Activated T-cell treated with anti-CD3 and anti-CD28 coated beads, Interleukin-2, amount 50 U/mL, for 1 hour (primary cell): ENCODE data around the gene PRR11.
"Not testable (repeated sequence)": the region's sequence is repeated elsewhere in the genome, so short reads cannot be mapped to it uniquely, and the experiment has no call there.

Experiments used
- DNase-seq: peaks from one replicate; pipeline ENCODE4 v3.0.0-alpha.2; 2020

The PRR11 gene

GRCh38 chr17:59152925-59153324 is 2.6 kb upstream of the PRR11 start:
- no peak for DNase-seq

DNA sequence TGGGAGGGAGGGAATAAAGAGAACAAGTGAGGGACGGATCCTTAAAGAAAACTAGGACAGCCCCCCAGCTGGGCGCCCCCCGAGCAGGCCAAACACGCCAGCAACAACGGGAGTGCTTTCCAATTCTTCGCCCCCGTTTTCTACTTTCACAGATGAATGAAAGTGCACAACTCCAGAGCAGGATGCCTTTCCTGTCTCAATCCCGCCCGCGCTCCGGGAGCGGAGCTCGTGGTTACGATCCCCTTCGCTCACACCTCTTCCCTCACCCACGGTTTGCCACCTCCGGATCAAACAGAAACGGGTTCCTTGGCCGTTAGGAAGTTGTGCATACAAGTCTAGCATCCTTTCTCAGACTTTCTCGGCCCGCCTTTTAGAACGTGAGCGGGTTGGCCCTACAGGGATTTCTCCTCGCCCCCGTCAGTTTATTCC is 1.2 kb upstream of the PRR11 start:
- DNase-seq, result no peak

GRCh38 chr17:59154721-59155438 is 666 bp upstream of the PRR11 start, which contains the start of gene SKA2:
Gene SKA2, minus strand, starts transcription at chr17:59155186. Its CDS starts 23 bp downstream, at chr17:59155163.
- DNase-seq, result peak; percentile 93

GRCh38 chr17:59160157-59161025 is 4.8 kb downstream of the PRR11 start:
- DNase-seq, result no peak

DNA sequence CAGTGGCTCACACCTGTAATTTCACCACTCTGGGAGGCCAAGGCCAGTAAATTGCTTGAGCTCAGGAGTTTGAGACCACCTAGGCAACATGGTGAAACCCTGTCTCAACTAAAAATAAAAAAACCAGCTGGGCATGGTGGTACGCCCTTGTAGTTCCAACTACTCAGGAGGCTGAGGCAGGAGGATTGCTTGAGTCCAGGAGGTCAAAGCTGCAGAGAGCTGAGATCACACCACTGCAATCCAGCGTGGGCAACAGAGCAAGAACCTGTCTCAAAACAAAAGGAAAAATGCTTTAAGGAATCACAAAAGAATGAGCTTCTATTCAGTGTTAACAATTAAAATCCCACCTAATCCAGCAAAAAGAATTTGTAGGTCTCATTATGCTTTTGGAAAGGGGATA is 5.9 kb downstream of the PRR11 start:
- no peak for DNase-seq

- DNase-seq, result peak; percentile 27
Measured at GRCh38 chr17:59165933-59166342, 10.4 kb downstream of the PRR11 start.

DNA sequence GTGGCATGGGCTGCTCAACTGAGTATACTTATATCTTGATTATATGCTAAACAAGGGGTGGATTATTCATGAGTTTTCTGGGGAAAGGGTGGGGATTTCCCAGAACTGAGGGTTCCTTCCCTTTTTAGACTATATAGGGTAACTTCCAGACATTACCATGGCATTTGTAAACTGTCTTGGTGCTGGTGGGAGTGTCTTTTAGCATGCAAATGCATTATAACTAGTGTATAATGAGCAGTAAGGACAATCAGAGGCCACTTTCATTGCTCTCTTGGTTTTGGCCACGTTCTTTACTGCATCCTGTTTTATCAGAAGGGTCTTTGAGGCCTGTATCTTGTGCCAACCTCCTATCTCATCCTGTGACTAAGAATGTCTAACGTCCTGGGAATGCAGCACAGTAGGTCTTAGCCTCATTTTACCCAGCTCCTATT is 12.0 kb downstream of the PRR11 start:
- DNase-seq, result no peak

GRCh38 chr17:59172436-59173004 is 17.0 kb downstream of the PRR11 start:
- no peak for DNase-seq

GRCh38 chr17:59174671-59175070 is 19.1 kb downstream of the PRR11 start:
- DNase-seq, result no peak

- no peak for DNase-seq
Measured at GRCh38 chr17:59175076-59175475, 19.5 kb downstream of the PRR11 start.

- no peak for DNase-seq
Measured at GRCh38 chr17:59178266-59178985, 22.9 kb downstream of the PRR11 start.

GRCh38 chr17:59179601-59180000 is 24.1 kb downstream of the PRR11 start:
- not testable (repeated sequence) for DNase-seq

- DNase-seq, result no peak
Measured at GRCh38 chr17:59180626-59181025, 25.1 kb downstream of the PRR11 start.

DNA sequence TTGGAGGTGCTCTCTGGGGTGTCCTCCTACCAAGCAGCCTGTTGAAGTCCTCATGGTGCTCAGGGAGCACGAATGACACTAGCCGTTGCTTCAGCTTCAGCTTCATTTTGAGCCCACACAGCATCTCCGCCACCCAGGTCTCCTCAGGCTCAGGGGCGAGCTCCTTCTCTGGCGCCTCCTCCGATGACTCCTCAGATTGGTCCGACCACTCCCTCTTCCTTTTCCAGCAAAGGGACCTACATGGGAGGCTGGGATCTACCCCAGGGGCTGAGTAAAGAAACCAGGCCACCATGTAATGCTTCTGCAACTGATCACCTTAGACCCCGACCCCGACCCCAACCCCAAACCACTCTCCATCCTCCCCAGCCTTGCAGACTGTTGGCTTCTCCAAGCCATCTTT is 25.9 kb downstream of the PRR11 start:
- no peak for DNase-seq

DNA sequence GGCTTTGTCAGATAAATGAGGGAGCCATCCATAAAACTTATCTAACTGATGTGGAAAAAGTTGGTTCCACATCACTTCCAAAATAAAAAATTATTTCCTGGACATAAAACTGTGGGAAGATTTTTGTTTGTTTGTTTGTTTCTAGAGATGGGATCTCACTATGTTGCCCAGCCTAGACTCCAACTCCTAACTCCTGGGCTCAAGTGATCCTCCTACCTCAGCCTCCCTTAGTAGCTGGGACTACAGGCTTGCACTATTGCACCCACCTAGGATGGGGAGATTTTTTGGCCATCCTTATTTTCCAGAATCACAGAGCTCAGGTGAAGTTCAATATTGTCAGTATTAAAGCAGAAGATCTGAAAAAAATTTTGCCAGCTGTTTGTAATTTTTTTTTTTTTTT is 30.5 kb downstream of the PRR11 start:
- no peak for DNase-seq

GRCh38 chr17:59186850-59187249 is 31.3 kb downstream of the PRR11 start:
- DNase-seq, result no peak

GRCh38 chr17:59190806-59191205 is 35.3 kb downstream of the PRR11 start:
- DNase-seq, result no peak

GRCh38 chr17:59193336-59193862 is 37.9 kb downstream of the PRR11 start:
- no peak for DNase-seq

DNA sequence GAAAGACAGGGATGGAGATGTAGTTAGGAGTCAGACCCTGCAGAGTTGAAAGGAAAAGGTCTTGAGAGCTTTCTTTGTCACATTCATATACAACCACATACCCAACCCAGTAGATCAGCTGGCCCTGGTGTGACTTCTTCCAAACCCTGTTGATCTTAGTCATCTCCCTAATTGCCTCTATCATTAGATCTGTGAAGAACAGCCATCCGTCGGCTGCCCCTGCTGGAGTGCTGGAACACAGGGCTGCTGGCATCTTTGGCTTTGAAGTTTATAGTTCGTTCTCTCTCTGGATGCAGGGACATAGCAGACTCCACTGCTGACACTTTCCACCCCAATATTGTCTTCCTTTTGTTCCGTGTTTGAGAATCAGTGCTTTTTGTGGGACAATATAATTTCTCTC is 43.9 kb downstream of the PRR11 start:
- DNase-seq, result no peak

DNA sequence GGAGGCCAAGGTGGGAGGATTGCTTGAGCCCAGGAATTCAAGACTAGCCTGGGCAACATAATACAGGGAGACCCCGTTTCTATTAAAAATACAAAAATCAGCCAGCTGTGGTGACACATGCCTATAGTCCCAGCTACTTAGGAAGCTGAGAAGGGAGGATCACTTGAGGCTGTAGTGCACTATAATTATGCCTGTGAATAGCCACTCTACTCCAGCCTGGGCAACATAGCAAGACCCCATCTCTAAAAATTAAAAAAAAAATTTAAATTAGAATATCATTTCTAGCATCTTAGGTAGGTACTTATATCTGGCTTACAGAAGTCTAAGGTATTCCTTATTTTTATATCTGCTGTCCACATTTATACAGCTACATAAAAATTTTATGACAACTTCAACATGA is 46.8 kb downstream of the PRR11 start:
- DNase-seq, result no peak

DNA sequence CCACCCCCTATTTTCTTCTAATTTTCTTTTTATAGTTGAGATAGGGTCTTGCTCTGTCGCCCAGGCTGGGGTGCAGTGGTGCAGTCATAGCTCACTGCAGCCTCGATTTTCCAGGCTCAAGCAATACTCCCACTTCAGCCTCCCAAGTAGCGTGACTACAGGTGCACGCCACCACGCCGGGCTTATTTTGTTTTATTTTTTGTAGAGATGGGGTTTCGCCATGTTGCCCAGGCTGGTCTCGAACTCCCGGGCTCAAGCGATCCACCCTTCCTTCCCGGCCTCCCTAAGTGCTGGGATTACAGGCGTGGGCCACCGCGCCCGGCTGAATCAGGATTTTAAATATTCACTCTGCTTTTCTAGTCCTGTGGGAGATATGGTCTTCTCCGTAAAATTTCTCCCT is 63.8 kb downstream of the PRR11 start:
- no peak for DNase-seq

- DNase-seq, result no peak
Measured at GRCh38 chr17:59219992-59220327, 64.4 kb downstream of the PRR11 start.
